ENCODE data around the gene ELF2. TPM values are rescaled to one million over a fixed set of nuclear protein-coding genes. Genes with fewer than 3 reads are reported as not detected.
"Not testable (repeated sequence)": the region's sequence is repeated elsewhere in the genome, so short reads cannot be mapped to it uniquely, and the experiment has no call there.

Gene ELF2
- total RNA-seq: 44.7 TPM
- long read RNA-seq, full-length matches to known transcripts: 5 of 35 reads
- long read RNA-seq, partial matches to known transcripts: 2 of 35 reads
- long read RNA-seq, other reads (novel, unspliced or antisense): 28 of 35 reads

GRCh38 chr4:139177049-139177868, at the start of gene ELF2:
Gene ELF2 (minus strand): TSS chr4:139177218. CDS start chr4:139137701, 39,517 bp downstream.
- intact Hi-C loops (cut with micrococcal nuclease): loop anchor here (10.0 kb wide), 1 partner anchor 142 kb away; no protein-coding TSS in a partner anchor
- ATAC-seq (peak; percentile 88), DNase-seq (peak; percentile 97)

GRCh38 chr4:139223682-139224317, 46.8 kb upstream of the ELF2 start:
- ATAC-seq (peak; percentile 72), DNase-seq (peak; percentile 71)
- intact Hi-C loops (cut with micrococcal nuclease): no loop called here

DNA sequence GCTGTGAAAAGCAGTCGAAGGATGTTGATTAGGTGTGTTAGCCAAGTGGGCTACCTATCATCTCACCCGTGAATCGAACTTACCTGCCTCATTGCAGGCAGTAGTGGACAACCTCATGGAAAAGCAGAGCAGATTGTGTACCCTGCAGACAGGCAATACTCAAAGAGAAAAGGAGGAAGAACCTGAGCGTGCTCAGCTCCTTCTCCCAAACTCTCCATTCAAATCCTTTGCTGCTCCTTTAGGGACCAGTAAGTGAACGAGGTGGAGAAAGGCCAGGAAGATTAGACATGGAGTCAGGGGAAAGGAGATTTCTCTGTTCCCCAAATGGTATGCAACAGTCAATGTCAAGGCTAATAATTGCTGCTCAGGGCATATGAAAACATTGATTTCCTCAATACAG, 45.2 kb upstream of the ELF2 start:
- intact Hi-C loops (cut with micrococcal nuclease): no loop called here
- ATAC-seq: no peak
- no peak for DNase-seq

- peak; percentile 64 for ATAC-seq
- no peak for DNase-seq
- intact Hi-C loops (cut with micrococcal nuclease): no loop called here
These were observed 44.7 kb upstream of the ELF2 start for GRCh38 chr4:139221687-139222086.

DNA sequence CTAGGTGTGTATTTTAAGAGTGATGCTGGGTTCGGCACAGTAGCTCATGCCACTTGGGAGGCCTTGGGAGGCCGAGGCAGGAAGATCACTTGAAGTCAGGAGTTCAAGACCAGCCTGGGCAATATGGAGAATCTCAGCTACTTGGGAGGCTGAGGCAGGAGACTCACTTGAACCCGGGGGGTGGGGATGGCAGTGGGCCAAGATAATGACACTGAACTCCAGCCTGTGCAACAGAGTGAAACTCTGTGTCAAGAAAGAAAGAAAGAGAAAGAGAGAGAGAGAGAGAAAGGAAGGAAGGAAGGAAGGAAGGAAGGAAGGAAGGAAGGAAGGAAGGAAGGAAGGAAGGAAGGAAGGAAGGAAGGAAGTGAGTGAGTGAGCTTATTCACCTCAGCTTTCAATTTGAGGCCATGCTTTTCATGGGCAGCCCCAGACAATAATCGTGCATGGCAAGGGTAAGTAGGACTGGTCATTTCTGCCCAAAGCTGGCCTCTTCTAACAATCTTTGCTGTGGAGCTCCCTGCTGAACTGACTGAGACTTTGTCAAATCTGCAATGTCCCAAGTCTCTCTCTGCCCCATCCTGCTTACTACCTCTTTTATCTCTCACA, 42.5 kb upstream of the ELF2 start:
- no peak for ATAC-seq
- no peak for DNase-seq
- intact Hi-C loops (cut with micrococcal nuclease): no loop called here

GRCh38 chr4:139214039-139214534, 37.1 kb upstream of the ELF2 start:
- intact Hi-C loops (cut with micrococcal nuclease): no loop called here
- DNase-seq: peak; percentile 50
- peak; percentile 92 for ATAC-seq

DNA sequence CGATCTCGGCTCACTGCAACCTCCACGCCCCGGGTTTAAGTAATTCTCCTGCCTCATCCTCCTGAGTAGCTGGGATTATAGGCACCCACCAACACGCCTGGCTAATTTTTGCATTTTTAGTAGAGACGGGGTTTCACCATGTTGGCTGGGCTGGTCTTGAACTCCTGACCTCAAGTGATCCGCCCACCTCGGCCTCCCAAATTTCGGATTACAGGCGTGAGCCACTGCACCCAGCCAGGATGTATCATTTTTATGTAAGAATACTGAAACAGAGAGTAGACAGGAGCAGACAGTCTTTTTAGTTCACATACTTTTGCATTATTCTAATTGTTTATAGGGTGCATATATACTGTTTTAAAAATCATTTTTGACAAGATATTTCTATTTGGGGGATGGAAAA, 36.6 kb upstream of the ELF2 start:
- intact Hi-C loops (cut with micrococcal nuclease); DNase-seq; ATAC-seq: not testable (repeated sequence)

DNA sequence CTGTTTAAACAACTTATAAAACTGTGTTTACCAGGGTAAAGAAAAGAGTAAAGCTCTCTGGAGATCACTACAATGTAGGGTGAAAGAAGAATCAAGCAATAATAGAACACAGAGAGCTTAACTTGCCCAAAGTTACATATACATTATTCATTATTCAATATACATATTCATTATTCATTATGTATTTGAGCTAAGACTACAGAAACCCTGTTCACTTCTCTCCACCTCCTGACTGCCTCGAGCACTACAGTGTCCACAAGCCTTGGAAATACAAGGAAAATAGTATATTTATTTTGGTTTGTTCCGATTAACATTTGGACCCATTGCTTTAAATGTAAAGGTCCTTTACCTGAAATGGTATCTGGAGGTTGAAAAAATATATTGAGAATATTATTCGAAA, 35.9 kb upstream of the ELF2 start:
- intact Hi-C loops (cut with micrococcal nuclease): no loop called here
- DNase-seq (no peak), ATAC-seq (no peak)

DNA sequence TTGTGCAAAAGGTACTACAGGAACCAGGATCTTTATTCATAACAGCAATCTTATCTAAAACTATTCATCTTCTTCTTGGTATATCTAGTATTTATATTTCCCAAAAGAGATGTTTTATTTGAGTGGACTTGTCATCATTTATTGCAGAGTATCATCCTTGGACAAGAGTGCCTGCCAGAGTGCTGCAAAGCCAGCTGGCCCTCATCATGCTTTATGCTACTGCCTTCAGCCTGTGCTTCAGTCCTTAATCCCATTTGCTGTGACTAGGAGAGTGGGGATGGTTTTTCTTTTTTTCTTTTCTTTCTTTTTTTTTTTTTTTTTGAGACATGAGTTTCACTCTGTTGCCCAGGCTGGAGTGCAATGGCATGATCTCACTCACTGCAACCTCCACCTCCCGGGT, 33.5 kb upstream of the ELF2 start:
- DNase-seq: peak; percentile 44
- intact Hi-C loops (cut with micrococcal nuclease): no loop called here
- ATAC-seq: peak; percentile 44

- DNase-seq (no peak), ATAC-seq (no peak)
- intact Hi-C loops (cut with micrococcal nuclease): no loop called here
These were observed 32.5 kb upstream of the ELF2 start for GRCh38 chr4:139209470-139210063.

DNA sequence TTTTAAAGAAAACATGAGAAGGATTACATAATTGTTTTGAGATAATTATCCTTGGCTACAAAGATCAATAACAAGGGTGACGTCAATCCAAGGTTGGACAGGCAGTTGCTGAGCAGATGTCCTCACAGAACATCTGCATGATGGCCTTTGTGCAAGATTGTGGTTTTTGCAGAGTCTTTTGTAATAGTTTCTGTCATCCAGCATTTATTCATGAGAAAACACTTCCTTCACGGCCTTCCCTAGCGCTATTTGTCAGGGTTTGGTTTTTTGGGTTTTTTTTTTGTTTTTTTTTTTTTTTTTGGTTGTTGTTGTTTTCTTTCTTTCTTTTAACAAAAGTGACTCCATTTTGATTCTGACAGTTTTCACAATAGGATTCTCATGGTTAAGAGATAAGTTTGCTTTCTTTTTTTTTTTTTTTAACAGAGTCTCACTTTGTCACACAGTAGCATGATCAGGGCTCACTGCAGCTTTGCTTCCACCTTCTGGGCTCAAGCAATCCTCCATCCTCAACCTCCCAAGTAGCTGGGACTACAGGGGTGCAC, 31.5 kb upstream of the ELF2 start:
- no peak for DNase-seq

GRCh38 chr4:139207873-139208403, 30.9 kb upstream of the ELF2 start:
- peak; percentile 40 for DNase-seq
- peak; percentile 79 for ATAC-seq

More for the DNA sequence above, 31.5 kb upstream of the ELF2 start:
- peak; percentile 90 for ATAC-seq
- intact Hi-C loops (cut with micrococcal nuclease): no loop called here

GRCh38 chr4:139207247-139207646, 30.2 kb upstream of the ELF2 start:
- intact Hi-C loops (cut with micrococcal nuclease): no loop called here
- DNase-seq: no peak
- peak; percentile 35 for ATAC-seq

More at GRCh38 chr4:139207873-139208403, 30.9 kb upstream of the ELF2 start:
- intact Hi-C loops (cut with micrococcal nuclease): no loop called here

DNA sequence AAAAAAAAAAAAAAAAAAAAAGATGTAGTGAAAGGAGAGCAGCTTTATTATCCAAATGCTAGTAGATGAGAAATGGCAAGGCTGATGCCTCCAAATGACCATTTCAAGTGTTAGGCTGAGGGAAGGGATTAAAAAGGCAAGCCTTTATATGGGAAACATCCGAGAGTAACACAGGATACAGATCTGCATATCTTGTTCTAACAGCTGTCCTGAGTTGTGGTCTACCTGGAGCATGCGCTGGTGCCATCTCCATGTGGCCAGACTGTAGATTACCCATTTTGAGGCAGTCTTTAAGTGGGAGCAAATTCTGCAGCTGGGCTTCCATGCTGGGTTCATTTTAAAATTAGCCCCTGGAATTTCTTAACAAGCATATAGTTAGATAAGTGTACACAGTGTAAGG, 26.0 kb upstream of the ELF2 start:
- DNase-seq: no peak
- ATAC-seq: no peak
- intact Hi-C loops (cut with micrococcal nuclease): no loop called here

DNA sequence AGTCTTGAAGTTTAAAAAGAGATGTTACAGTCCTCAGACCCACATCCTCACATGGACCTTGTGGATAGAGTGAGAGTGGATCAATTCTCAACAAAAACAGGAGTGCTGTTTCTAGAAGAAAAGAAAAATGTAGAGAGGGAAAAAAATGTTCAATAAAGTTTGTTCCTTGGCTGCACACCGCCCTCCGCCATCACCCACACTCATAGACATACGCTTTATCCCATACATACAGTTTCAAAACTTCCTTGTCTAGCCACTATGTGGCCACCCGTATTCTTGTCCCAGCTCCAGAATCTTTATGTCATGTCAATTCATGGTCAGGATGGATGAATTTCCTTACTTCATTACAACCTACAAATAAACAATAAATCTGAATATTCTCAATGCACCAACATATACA, 23.5 kb upstream of the ELF2 start:
- intact Hi-C loops (cut with micrococcal nuclease): no loop called here
- DNase-seq: no peak
- no peak for ATAC-seq

- no peak for DNase-seq
- ATAC-seq: no peak
- intact Hi-C loops (cut with micrococcal nuclease): no loop called here
These were observed 23.1 kb upstream of the ELF2 start for GRCh38 chr4:139200102-139200501.

DNA sequence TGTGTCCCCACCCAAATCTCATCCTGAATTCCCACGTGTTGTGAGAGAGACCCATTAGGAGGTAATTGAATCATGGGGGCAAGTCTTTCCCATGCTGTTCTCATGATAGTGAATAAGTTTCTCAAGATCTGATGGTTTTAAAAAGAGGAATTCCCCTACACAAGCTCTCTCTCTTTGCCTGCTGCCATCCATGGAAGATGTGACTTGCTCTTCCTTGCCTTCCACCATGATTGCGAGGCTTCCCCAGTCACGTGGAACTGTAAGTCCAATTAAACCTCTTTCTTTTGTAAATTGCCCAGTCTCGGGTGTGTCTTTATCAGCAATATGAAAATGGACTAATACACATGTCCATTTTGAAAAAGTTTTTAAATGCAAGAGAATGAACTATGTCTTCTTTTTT, 20.2 kb upstream of the ELF2 start:
- intact Hi-C loops (cut with micrococcal nuclease); ATAC-seq; DNase-seq: not testable (repeated sequence)

- intact Hi-C loops (cut with micrococcal nuclease): no loop called here
- ATAC-seq (no peak), DNase-seq (no peak)
These were observed 19.4 kb upstream of the ELF2 start for GRCh38 chr4:139196462-139196861.

DNA sequence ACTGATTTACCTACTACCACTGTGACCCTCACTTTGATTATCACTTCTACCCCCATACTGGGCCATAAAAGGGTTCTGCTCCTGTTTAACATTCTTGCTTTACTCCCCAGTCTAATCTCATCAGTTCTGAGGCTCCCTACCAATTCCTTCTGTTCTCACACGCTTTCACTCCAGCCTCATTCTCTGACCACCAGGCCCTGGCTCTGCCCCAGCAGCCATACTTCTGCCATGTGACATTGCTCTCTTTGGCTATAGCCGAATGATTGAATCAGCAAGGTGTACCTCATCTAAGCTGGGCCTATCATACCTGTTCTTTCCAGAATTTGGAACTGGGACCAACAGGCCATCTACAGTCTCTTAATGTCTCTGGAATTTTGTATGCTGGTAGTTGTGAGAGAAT, 14.4 kb upstream of the ELF2 start:
- intact Hi-C loops (cut with micrococcal nuclease): no loop called here
- no peak for DNase-seq

More for the DNA sequence above, 14.4 kb upstream of the ELF2 start:
- no peak for ATAC-seq

Measured in left ventricle myocardium superior (tissue), 1 donor.